ENCODE results near the gene LBHD1. TPM values are rescaled to one million over a fixed set of nuclear protein-coding genes. Genes with fewer than 3 reads are reported as not detected.
A peak's percentile ranks its signal among the peaks of the same experiment; 100 is the strongest.
"Not testable (repeated sequence)": the region's sequence is repeated elsewhere in the genome, so short reads cannot be mapped to it uniquely, and the experiment has no call there.

Gene LBHD1
- total RNA-seq, 2 experiments from 2014 or later = 12.0 to 12.9 TPM

DNA sequence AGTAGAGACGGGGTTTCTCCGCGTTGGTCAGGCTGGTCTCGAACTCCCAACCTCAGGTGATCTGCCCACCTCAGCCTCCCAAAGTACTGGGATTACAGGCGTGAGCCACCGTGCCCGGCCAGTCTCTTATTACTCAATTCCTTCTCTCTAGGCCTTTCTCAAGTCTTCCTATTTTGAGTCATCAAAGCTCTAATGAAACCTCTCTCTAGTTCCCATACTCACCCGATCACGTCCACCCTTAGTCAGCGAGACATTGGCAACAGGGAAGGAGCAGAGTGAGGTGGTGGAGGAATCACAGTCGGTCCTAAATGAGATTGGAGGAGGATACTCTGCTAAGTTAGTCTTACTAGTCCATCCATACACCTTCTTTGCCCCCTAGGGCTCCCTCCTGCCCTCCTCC is 30.2 kb upstream of the LBHD1 start:
- TF ChIP-seq, protein P1, sequence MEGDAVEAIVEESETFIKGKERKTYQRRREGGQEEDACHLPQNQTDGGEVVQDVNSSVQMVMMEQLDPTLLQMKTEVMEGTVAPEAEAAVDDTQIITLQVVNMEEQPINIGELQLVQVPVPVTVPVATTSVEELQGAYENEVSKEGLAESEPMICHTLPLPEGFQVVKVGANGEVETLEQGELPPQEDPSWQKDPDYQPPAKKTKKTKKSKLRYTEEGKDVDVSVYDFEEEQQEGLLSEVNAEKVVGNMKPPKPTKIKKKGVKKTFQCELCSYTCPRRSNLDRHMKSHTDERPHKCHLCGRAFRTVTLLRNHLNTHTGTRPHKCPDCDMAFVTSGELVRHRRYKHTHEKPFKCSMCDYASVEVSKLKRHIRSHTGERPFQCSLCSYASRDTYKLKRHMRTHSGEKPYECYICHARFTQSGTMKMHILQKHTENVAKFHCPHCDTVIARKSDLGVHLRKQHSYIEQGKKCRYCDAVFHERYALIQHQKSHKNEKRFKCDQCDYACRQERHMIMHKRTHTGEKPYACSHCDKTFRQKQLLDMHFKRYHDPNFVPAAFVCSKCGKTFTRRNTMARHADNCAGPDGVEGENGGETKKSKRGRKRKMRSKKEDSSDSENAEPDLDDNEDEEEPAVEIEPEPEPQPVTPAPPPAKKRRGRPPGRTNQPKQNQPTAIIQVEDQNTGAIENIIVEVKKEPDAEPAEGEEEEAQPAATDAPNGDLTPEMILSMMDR (IDR thresholded peaks at IDR 0.05) = no peak
- intact Hi-C loops (cut with micrococcal nuclease) = no loop called here
- Mint-ChIP-seq H3K9me3 (no peaks in the 10 kb centered on the region), H3K27me3 (no peaks in the 10 kb centered on the region), H3K4me1 (ENCODE audit: low read depth) (peaks cover 17% of the 10 kb centered on the region), H3K4me3 (no peak overlapping the region), H3K27ac (no peak overlapping the region), H3K36me3 (ENCODE audit: low read depth) (peaks cover 24% of the 10 kb centered on the region)
- ChIA-PET CTCF (interaction anchor here (1.1 to 2.5 kb wide), 4 partner anchors 8 to 278 kb away, joined by 3 to 16 read pairs (median 4); partner anchors contain the start of gene TTC9C), POLR2A (interaction anchor here (0.7 to 1.8 kb wide), 3 partner anchors 12 to 38 kb away, joined by 3 to 5 read pairs (median 3); partner anchors contain the start of gene C11orf98)
- DNase-seq = no peak
- ATAC-seq = no peak

DNA sequence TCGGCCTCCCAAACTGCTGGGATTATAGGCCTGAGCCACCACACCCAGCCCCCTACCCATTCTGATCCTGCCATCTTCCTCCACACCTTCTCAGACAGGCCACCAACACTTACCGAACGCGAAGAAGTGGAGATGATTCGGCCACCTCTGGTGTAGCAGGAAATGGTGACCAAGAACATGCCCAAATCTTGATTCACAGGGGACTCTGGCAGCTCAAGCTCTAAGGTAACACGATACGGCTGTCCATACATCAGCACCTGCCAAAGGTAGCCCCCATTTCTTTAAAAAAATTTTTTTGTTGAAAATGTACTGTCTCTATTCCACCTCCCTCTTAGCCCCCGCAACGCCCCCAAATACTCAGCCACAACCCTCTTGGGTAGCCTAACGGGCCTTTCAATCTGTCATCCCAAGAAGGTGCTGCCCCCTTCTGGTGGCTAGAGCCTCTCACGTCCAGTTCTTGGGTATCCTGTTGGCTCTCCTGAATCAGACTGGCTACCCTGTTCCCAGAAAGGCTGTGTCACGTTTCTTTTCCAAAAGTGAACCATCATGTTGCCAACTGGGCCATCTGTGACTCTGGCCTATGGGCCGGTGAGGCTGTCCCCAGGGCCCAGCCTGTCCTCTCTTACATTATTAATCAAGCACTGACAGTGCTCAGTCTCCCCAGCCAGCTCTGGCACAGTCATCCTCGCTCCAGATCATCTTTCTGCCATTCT is 22.5 kb upstream of the LBHD1 start:
- ChIA-PET CTCF (interaction anchor here (0.5 to 6.9 kb wide), 50 partner anchors 9 to 321 kb away, joined by 3 to 79 read pairs (median 4); partner anchors contain the start of genes B3GAT3, C11orf98, CSKMT and GANAB), POLR2A (interaction anchor here (0.8 to 2.5 kb wide), 7 partner anchors 11 to 102 kb away, joined by 3 to 9 read pairs (median 4); partner anchors contain the start of genes C11orf98, CSKMT and TMEM223)
- no peak overlapping the region for H3K4me3 Mint-ChIP-seq
- DNase-seq (peak; percentile 87), ATAC-seq (peak; percentile 84)
- intact Hi-C loops (cut with micrococcal nuclease) = no loop called here
- H3K27me3 Mint-ChIP-seq = no peaks in the 10 kb centered on the region
- H3K36me3 Mint-ChIP-seq (ENCODE audit: low read depth) = peaks cover 28% of the 10 kb centered on the region
- TF ChIP-seq, protein P1 (IDR thresholded peaks at IDR 0.05) = peak; percentile 92
- no peak overlapping the region for H3K27ac Mint-ChIP-seq
- H3K9me3 Mint-ChIP-seq = no peaks in the 10 kb centered on the region
- H3K4me1 Mint-ChIP-seq (ENCODE audit: low read depth) = peaks cover 7% of the 10 kb centered on the region

DNA sequence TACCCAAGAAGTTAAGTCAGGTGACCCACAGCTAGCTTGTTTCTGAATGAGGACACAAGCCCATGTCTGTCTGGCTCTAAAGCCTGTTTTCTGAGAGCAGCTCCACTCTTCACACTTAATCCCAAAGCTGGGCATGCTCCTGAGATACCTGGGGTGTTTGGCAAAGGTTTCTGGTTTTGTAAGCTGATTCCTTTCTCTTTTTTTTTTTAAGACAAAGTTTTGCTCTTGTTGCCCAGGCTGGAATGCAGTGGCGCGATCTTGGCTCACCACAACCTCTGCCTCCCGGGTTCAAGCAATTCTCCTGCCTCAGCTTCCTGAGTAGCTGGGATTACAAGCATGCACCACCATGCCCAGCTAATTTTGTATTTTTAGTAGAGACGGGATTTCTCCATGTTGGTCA is 21.6 kb upstream of the LBHD1 start:
- H3K4me1 Mint-ChIP-seq (ENCODE audit: low read depth); intact Hi-C loops (cut with micrococcal nuclease); DNase-seq; ATAC-seq; H3K4me3 Mint-ChIP-seq; H3K27ac Mint-ChIP-seq; H3K9me3 Mint-ChIP-seq; H3K27me3 Mint-ChIP-seq: not testable (repeated sequence)
- POLR2A ChIA-PET = interaction anchor here (0.8 to 2.5 kb wide), 5 partner anchors 12 to 101 kb away, joined by 3 to 9 read pairs (median 4); partner anchors contain the start of genes C11orf98 and CSKMT
- peaks cover 27% of the 10 kb centered on the region for H3K36me3 Mint-ChIP-seq (ENCODE audit: low read depth)
- CTCF ChIA-PET = interaction anchor here (0.8 to 6.9 kb wide), 29 partner anchors 10 to 309 kb away, joined by 3 to 79 read pairs (median 4); partner anchors contain the start of genes B3GAT3, C11orf98, CSKMT and GANAB

DNA sequence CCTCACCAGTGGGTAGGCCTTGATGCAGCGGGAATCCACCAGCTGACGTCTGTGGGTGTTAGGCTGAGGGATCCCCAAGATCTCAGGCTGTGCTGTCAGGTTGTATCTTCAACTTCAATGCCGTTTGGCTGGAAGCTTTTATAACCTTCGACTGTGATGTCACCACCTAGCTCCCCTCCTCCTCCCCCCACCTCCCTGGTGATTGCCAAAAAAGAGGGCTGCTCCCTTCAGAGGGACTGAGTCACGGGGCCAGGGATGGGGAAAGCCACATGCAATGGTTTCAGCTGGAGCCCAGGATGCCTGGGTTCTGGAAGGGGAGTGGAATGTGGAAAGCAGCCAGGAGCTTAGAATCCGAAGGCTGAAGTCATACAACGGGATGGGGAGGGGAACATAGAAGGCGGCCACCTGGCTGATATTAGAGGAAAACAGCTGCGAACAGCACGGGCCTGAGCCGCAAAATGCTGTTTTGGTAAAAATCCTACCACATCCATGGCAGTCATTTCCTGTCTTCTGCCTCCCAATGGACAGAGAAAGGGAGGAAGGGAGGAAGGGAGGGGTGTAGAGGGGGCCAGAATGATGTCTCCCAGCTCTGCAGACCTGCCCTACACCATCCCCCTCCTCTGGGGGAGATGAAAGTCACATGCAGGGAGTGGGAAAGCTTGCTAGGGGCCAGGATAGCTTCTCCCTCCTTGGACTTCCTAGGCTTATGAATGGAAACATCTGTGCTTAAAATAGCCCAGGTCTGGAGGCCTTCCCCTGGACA is 17.5 kb upstream of the LBHD1 start, which contains the start of gene LRRN4CL:
LRRN4CL (minus strand) TSS at position 110 of the 763 bp plus-strand sequence. CDS start 1,022 bp downstream, outside the sequence.
- Mint-ChIP-seq H3K4me3 (no peak within 1 kb of the TSS), H3K4me1 (ENCODE audit: low read depth) (peaks cover 3% of the 10 kb centered on the region), H3K27ac (no peak within 1 kb of the TSS), H3K36me3 (ENCODE audit: low read depth) (peaks cover 23% of the 10 kb centered on the region), H3K27me3 (peaks cover 11% of the 10 kb centered on the region), H3K9me3 (no peaks in the 10 kb centered on the region)
- ATAC-seq (no peak), DNase-seq (no peak)
- ChIA-PET POLR2A (interaction anchor here (0.8 to 2.9 kb wide), 8 partner anchors 9 to 25 kb away, joined by 3 to 8 read pairs (median 3); partner anchors contain the start of genes C11orf98, CSKMT, LBHD1 and UQCC3), CTCF (interaction anchor here (0.8 to 6.9 kb wide), 3 partner anchors 8 to 295 kb away, joined by 3 to 79 read pairs (median 4); partner anchors contain the start of gene UBXN1)
- TF ChIP-seq, protein P1 (IDR thresholded peaks at IDR 0.05) = no peak
- intact Hi-C loops (cut with micrococcal nuclease) = no loop called here

DNA sequence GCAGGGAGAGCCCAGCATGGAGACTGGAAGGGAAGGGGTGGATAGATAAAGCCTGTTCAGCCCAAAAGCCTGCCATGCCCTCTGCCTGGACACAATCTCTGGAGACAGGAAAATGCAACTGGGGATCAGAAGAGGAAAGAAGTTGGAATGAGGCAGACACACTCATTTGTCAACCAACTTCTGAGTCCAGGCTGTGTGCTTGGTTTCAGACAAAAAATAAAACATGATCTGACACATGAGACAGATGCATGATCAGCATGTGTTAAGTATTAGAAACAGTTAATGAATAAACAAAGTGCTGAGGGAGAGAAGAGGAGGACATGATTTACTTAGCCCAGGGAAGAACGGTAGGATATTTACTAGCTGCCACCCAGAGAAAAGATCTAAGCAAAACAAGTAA is 16.4 kb upstream of the LBHD1 start:
- DNase-seq (no peak), ATAC-seq (no peak)
- peaks cover 20% of the 10 kb centered on the region for H3K36me3 Mint-ChIP-seq (ENCODE audit: low read depth)
- H3K9me3 Mint-ChIP-seq = no peaks in the 10 kb centered on the region
- ChIA-PET CTCF (interaction anchor here (1.0 to 1.4 kb wide), 4 partner anchors 12 to 294 kb away, joined by 3 to 4 read pairs (median 4); partner anchors contain the start of gene UQCC3), POLR2A (interaction anchor here (1.5 to 1.8 kb wide), 2 partner anchors 13 to 24 kb away, joined by 3 to 8 read pairs; partner anchors contain the start of genes C11orf98 and CSKMT)
- intact Hi-C loops (cut with micrococcal nuclease) = no loop called here
- peaks cover 11% of the 10 kb centered on the region for H3K27me3 Mint-ChIP-seq
- H3K27ac Mint-ChIP-seq = no peak overlapping the region
- H3K4me3 Mint-ChIP-seq = no peak overlapping the region
- TF ChIP-seq, protein P1 (IDR thresholded peaks at IDR 0.05) = no peak
- no peaks in the 10 kb centered on the region for H3K4me1 Mint-ChIP-seq (ENCODE audit: low read depth)

All from activated CD8-positive, alpha-beta T cell treated with anti-CD3 and anti-CD28 coated beads for 36 hours (primary cell).